ENCODE measurements around the gene ZNF134.

- no peak for TF ChIP-seq CTCF (IDR thresholded peaks at IDR 0.05; ENCODE audit: insufficient read depth, low read depth, low read length)
- no peak for TF ChIP-seq EZH2 (IDR thresholded peaks at IDR 0.05; ENCODE audit: insufficient read depth, low read length)
These were observed 37.6 kb downstream of the ZNF134 start for GRCh38 chr19:57651654-57651996.
